HG02571 (cell line): ENCODE results near the gene NAA40.

Experiments
- ATAC-seq: cut with Tn5 transposase; IDR thresholded peaks from one replicate; pipeline ENCODE4 v1.9.1; 2021; ENCODE audit warnings: mild to moderate bottlenecking, moderate library complexity; ENCODE audit not compliant: unreplicated experiment

Gene NAA40

DNA sequence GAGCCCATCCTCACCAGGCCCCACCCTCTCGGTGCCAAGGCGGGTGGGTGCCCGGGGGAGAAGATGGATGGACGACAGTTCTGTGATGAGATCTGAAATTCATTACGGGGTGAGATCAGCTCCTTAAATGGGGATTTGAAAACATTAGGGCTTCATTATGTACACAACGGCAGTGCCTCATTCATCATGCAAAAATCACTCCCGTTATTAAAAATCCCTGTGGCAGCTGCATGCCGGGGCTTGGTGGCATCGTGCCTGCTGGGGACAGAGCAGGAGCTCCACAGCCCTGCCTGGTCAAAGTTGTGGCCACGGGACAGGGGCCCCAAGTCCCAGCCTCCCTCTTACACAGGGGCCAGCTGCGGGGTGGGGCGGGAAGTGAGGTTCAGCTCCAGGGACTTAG, 67.6 kb downstream of the NAA40 start:
- no peak for ATAC-seq
